ENCODE measurements around the gene CDC42BPB. TPM values are rescaled to one million over a fixed set of nuclear protein-coding genes. Genes with fewer than 3 reads are reported as not detected.

Gene CDC42BPB
- total and polyA plus RNA-seq, 2 of the 13 experiments (the other 11 are each of a cell fraction or from before 2014, with no cell fraction given): 19.7 to 32.3 TPM

DNA sequence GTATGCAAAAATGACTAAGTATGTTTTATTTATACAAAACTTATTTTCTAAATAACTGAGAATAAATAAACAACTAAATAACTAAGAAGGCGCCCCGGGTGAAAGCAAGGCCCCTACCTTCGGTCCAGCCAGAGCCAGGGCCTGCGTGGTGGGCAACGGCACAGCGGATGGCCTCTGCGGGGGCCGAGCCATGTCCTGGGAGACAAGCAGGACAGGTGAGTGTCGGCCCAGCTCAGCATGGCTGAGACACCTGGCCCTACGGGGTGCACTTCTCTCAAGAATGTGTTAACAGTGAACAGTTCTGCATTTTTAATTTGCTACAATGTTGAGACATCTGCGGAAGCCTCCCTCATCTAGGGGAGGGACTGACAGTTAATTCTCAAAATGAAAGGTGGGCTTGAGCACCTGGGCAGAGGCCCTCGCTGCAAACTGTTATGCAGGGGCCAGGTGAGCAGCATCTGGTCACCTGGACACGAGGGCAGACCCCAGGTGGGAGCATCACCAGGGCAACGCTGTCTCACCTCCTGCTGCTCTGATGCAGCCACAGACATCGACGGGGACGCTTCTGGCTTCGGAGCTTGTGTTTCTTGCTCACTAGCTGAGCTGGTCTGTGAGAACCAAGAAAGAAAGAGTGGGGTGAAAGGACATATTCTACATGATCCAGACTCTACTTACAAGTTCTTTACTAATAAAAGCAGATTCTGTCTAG is 103.1 kb downstream of the CDC42BPB start (continued):
- no peak for TF ChIP-seq ZNF44 (CRISPR knock-in tag; IDR thresholded peaks at IDR 0.05)
- no peak for TF ChIP-seq HIC2 (CRISPR knock-in tag; IDR thresholded peaks at IDR 0.05; ENCODE audit: low read depth)
- no peak for TF ChIP-seq DDIT3 (CRISPR knock-in tag; IDR thresholded peaks at IDR 0.05)

DNA sequence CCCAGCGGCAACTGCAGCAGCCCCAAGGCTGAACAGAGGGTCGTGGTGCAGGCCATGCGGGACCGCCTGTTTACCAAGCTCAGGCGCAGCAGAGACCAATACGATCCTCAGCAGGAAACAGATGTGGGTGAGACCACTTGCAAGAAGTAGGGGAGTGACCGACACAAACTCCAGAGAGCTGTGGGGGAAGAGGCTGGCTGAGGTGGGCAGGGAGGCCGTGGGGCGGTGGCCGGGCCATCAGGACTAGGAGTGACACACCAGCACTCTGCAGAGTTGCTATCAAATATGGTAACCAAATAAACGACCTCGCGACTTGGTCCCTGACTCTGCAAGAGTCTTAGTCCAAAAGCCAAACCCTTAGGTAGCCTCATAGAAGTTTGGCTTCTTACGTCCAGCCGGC is 104.2 kb downstream of the CDC42BPB start:
- TF ChIP-seq NONO (IDR thresholded peaks at IDR 0.05) (no peak), NONO (CRISPR knock-in tag; conservative IDR thresholded peaks at IDR 0.05) (no peak), ARNT2 (CRISPR knock-in tag; IDR thresholded peaks at IDR 0.05; ENCODE audit: low read depth) (no peak), ZNF572 (CRISPR knock-in tag; IDR thresholded peaks at IDR 0.05) (no peak), SOX6 (IDR thresholded peaks at IDR 0.05) (no peak), SOX6 (CRISPR knock-in tag; IDR thresholded peaks at IDR 0.05) (no peak), U2AF1 (optimal IDR thresholded peaks at IDR 0.05; ENCODE audit: low read depth, low read length) (no peak), JARID2 (CRISPR knock-in tag; IDR thresholded peaks at IDR 0.05; ENCODE audit: insufficient replicate concordance) (no peak), TIGD3 (CRISPR knock-in tag; IDR thresholded peaks at IDR 0.05; ENCODE audit: borderline replicate concordance) (no peak), HOXA3 (CRISPR knock-in tag; IDR thresholded peaks at IDR 0.05) (no peak)
- TF ChIP-seq, protein P1, sequence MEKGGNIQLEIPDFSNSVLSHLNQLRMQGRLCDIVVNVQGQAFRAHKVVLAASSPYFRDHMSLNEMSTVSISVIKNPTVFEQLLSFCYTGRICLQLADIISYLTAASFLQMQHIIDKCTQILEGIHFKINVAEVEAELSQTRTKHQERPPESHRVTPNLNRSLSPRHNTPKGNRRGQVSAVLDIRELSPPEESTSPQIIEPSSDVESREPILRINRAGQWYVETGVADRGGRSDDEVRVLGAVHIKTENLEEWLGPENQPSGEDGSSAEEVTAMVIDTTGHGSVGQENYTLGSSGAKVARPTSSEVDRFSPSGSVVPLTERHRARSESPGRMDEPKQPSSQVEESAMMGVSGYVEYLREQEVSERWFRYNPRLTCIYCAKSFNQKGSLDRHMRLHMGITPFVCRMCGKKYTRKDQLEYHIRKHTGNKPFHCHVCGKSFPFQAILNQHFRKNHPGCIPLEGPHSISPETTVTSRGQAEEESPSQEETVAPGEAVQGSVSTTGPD (CRISPR knock-in tag; IDR thresholded peaks at IDR 0.05): no peak
- H4K20me1 ChIP-seq (ENCODE audit: insufficient read depth, low read length): no peaks in the 10 kb centered on the region
- BruUV-seq (replicated peaks): no TSS peak
- FAIRE-seq: no peak
- DNase-seq (ENCODE audit: low spot score): no peak
- no peaks in the 10 kb centered on the region for H3K9me3 ChIP-seq (ENCODE audit: low read length)
- ATAC-seq: no peak
- intact Hi-C loops (cut with micrococcal nuclease; ENCODE audit: unreplicated experiment) (no loop called here), in situ Hi-C loops (cut with HindIII; ENCODE audit: extremely low pct_ligation_motif_present, low pct_unique_long_range_greater_than_20kb) (no loop called here)
- no peaks in the 10 kb centered on the region for H3K79me2 ChIP-seq (ENCODE audit: insufficient read depth, low read length)
- H3K27me3 ChIP-seq (ENCODE audit: control insufficient read depth in 1 of 2, insufficient read depth in 2 of 2, low read length in 2 of 2): no peaks in the 10 kb centered on the region
- POLR2A ChIA-PET: no interaction called here
- H2AFZ ChIP-seq (ENCODE audit: low read length): no peak overlapping the region
- no peak overlapping the region for H3K9ac ChIP-seq (ENCODE audit: insufficient read depth, low read depth, low read length)
- no peak overlapping the region for H3K4me2 ChIP-seq (ENCODE audit: low read depth, low read length)
- H3K36me3 ChIP-seq (replicated peaks in 1 of 2; ENCODE audit: control insufficient read depth in 1 of 2, insufficient read depth in 2 of 2, low read length in 2 of 2): peaks cover 27 to 45% of the 10 kb centered on the region in 2 experiments
- no peak overlapping the region for H3K27ac ChIP-seq (ENCODE audit: extremely low read length, insufficient read depth, low read length)
- CTCF ChIA-PET (ENCODE audit: low intra/inter-chr PET ratio, low total read pairs): no interaction called here
- H3K4me1 ChIP-seq (ENCODE audit: insufficient read depth, low read length): no peaks in the 10 kb centered on the region
- no peak overlapping the region for H3K4me3 ChIP-seq (replicated peaks in 1 of 3; ENCODE audit: insufficient read depth in 1 of 3, low read depth in 2 of 3, low read length in 3 of 3)
- 98% methylated on average over 15 of the region's 15 CpGs for WGBS (ENCODE audit: low lambda C conversion rate)
